Peyer's patch (tissue), 4 donors: ENCODE data around the gene MKRN2OS. TPM values are rescaled to one million over a fixed set of nuclear protein-coding genes. Genes with fewer than 3 reads are reported as not detected.

ENCODE experiments used
- DNase-seq, 3 donors: peaks; one replicate each; pipeline ENCODE4 v3.0.0-alpha.2; 2017 to 2019
- H3K27ac ChIP-seq, 4 donors: fragments of 200-600 bp; sonication (generic); one replicate each; pipeline ENCODE4 v1.5.1; 2016 to 2019
- H3K27me3 ChIP-seq, 2 donors: fragments of 200-600 bp; sonication (generic); one replicate each; pipeline ENCODE4 v1.5.1; 2019
- H3K36me3 ChIP-seq, 3 donors: fragments of 200-600 bp; sonication (generic); one replicate each; pipeline ENCODE4 v1.5.1; 2016 to 2019
- H3K4me1 ChIP-seq, 4 donors: fragments of 200-600 bp; sonication (generic); one replicate each; pipeline ENCODE4 v1.5.1; 2016 to 2019
- H3K4me3 ChIP-seq, 4 donors: fragments of 200-600 bp; sonication (generic); 1 replicate in 3 of 4; 2 replicates in 1 of 4; pipeline ENCODE4 v1.5.1; 2016 to 2019; ENCODE audit warnings: mild to moderate bottlenecking in 1 of 4
- H3K9me3 ChIP-seq, 4 donors: fragments of 200-600 bp; sonication (generic); one replicate each; pipeline ENCODE4 v1.5.1; 2016 to 2019; ENCODE audit warnings: mild to moderate bottlenecking in 1 of 4
- POLR2A ChIP-seq, 2 donors: fragments of 450-650 bp; IDR thresholded peaks; one replicate each; pipeline ENCODE4 v1.5.1; 2017; ENCODE audit warnings: antibody characterized with exemption in 2 of 2, mild to moderate bottlenecking in 2 of 2, moderate library complexity in 2 of 2
- total RNA-seq, 4 donors: library from RNA; depleted of rRNA; stranded (reverse); fragments of >200 nt; gene quantifications; one replicate each; pipeline ENCODE4 v1.1.0, GENCODE V29; 2016
- TF ChIP-seq, protein P1 (sequence below), 6 experiments: fragments of 450-650 bp in 4 of 6; fragments of 200-600 bp in 2 of 6; sonication (generic) in 1 of 6; IDR thresholded peaks; one replicate each; pipeline ENCODE4 v1.5.1; 2017 to 2019; ENCODE audit warnings: antibody characterized with exemption in 6 of 6, mild to moderate bottlenecking in 3 of 6, moderate library complexity in 1 of 6

Gene MKRN2OS
- total RNA-seq, 4 donors from 2014 or later, result 6.6 to 17.2 (median 9.6) TPM

DNA sequence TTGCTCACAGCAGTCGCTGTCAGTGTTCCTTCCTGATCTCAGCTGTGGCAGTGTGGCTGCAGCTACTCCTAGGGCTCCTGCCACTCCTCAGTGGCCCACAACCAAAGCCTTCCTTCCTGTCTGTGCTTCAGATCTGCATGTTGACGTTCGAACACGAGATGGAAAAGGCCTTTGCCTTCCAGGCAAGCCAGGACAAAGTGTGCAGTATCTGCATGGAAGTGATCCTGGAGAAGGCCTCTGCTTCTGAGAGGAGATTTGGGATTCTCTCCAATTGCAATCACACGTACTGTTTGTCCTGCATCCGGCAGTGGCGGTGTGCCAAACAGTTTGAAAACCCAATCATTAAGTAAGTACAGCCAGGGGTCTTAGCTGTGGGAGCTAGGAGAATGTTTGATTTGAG is 29.4 kb upstream of the MKRN2OS start:
- H3K4me3 ChIP-seq, result no peak overlapping the region
- H3K27me3 ChIP-seq, result no peaks in the 10 kb centered on the region
- TF ChIP-seq POLR2A (IDR thresholded peaks at IDR 0.05), result no peak
- TF ChIP-seq, protein P1, sequence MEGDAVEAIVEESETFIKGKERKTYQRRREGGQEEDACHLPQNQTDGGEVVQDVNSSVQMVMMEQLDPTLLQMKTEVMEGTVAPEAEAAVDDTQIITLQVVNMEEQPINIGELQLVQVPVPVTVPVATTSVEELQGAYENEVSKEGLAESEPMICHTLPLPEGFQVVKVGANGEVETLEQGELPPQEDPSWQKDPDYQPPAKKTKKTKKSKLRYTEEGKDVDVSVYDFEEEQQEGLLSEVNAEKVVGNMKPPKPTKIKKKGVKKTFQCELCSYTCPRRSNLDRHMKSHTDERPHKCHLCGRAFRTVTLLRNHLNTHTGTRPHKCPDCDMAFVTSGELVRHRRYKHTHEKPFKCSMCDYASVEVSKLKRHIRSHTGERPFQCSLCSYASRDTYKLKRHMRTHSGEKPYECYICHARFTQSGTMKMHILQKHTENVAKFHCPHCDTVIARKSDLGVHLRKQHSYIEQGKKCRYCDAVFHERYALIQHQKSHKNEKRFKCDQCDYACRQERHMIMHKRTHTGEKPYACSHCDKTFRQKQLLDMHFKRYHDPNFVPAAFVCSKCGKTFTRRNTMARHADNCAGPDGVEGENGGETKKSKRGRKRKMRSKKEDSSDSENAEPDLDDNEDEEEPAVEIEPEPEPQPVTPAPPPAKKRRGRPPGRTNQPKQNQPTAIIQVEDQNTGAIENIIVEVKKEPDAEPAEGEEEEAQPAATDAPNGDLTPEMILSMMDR (IDR thresholded peaks at IDR 0.05), result no peak
- no peak for DNase-seq
- peaks cover 0 to 93% (median 0%) of the 10 kb centered on the region in 3 donors for H3K36me3 ChIP-seq
- no peaks in the 10 kb centered on the region for H3K9me3 ChIP-seq
- no peak overlapping the region for H3K27ac ChIP-seq
- no peaks in the 10 kb centered on the region for H3K4me1 ChIP-seq

DNA sequence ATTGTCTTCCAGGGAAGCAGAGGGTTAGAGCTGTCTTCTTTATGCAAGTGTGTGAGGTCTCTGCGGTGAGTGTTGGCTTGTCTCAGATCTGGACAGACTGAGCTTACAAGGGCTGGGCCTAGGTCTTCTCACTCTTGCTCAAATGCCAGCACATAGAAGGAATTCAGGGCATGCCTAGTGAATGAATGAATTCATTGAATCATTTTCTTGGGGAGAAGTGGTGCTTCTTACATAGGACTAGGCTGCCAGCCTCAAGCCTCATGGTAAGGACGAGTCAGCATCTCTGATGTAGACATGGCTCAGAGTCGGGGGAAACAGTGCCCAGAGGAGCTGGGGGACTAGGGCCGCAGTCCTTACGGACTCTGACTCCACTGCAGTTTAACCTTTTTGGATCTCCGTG is 28.8 kb upstream of the MKRN2OS start:
- no peak overlapping the region for H3K27ac ChIP-seq
- H3K9me3 ChIP-seq, result no peaks in the 10 kb centered on the region
- H3K27me3 ChIP-seq, result no peaks in the 10 kb centered on the region
- DNase-seq, result no peak
- no peak overlapping the region for H3K4me3 ChIP-seq
- no peaks in the 10 kb centered on the region for H3K4me1 ChIP-seq
- H3K36me3 ChIP-seq, result peaks cover 0 to 93% (median 0%) of the 10 kb centered on the region in 3 donors
- TF ChIP-seq, protein P1 (IDR thresholded peaks at IDR 0.05), result no peak
- TF ChIP-seq POLR2A (IDR thresholded peaks at IDR 0.05), result no peak

DNA sequence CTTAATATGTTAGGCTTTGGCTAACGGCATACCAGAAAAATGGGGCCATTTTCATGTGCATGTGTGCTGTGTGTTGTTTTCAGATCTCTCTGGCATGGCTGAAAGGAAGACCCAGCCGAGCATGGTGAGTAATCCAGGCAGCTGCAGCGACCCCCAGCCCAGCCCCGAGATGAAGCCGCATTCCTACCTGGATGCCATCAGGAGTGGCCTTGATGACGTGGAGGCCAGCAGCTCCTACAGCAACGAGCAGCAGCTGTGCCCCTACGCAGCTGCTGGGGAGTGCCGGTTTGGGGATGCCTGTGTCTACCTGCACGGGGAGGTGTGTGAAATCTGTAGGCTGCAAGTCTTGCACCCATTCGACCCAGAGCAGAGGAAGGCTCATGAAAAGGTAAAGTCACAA is 26.7 kb upstream of the MKRN2OS start:
- Histone ChIP-seq H3K27ac (no peak overlapping the region), H3K9me3 (no peaks in the 10 kb centered on the region), H3K4me3 (no peak overlapping the region), H3K36me3 (peaks cover 0 to 77% (median 0%) of the 10 kb centered on the region in 3 donors), H3K27me3 (no peaks in the 10 kb centered on the region), H3K4me1 (no peaks in the 10 kb centered on the region)
- TF ChIP-seq, protein P1 (IDR thresholded peaks at IDR 0.05), result no peak
- TF ChIP-seq POLR2A (IDR thresholded peaks at IDR 0.05), result no peak
- DNase-seq, result no peak

DNA sequence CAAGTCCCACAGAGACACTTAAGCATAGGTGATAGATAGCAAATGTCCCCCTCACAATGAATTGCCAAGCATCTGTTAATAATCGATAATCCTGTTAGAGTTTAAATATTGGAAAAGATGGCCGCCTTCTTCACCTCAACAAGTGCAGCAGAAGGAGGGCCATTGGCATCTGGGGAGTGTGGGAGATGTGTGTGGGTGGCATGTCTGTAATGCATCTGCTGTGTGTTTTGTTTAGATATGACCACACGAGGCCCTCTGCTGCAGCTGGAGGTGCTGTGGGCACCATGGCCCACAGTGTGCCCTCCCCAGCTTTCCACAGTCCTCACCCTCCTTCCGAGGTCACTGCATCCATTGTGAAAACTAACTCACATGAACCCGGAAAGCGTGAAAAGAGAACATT is 24.5 kb upstream of the MKRN2OS start:
- Histone ChIP-seq H3K4me1 (no peaks in the 10 kb centered on the region), H3K4me3 (no peak overlapping the region), H3K9me3 (peaks cover 0 to 9% (median 0%) of the 10 kb centered on the region in 4 donors), H3K36me3 (peaks cover 0 to 58% (median 0%) of the 10 kb centered on the region in 3 donors), H3K27me3 (no peaks in the 10 kb centered on the region), H3K27ac (no peak overlapping the region)
- DNase-seq, result no peak
- TF ChIP-seq, protein P1 (IDR thresholded peaks at IDR 0.05), result no peak
- no peak for TF ChIP-seq POLR2A (IDR thresholded peaks at IDR 0.05)

DNA sequence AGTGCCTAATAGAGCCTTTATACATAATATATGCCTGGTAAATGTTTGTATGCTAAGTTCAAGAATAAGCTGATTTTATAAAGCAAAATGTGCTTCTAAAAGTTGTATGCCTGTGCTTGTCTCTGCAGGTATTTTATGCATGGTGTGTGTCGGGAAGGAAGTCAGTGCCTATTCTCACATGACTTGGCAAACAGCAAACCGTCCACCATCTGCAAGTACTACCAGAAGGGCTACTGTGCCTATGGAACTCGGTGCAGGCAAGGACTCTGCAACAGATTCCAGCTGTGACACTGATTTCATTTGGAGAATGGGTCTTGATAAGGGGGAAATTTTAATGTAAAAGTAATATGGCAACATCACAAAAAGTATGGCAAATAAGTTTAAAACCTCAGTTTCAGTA is 23.4 kb upstream of the MKRN2OS start:
- DNase-seq, result no peak
- TF ChIP-seq POLR2A (IDR thresholded peaks at IDR 0.05), result no peak
- TF ChIP-seq, protein P1 (IDR thresholded peaks at IDR 0.05), result no peak
- Histone ChIP-seq H3K36me3 (peaks cover 0 to 48% (median 0%) of the 10 kb centered on the region in 3 donors), H3K27me3 (no peaks in the 10 kb centered on the region), H3K27ac (no peak overlapping the region), H3K9me3 (peaks cover 0 to 9% (median 0%) of the 10 kb centered on the region in 4 donors), H3K4me3 (no peak overlapping the region), H3K4me1 (no peaks in the 10 kb centered on the region)

DNA sequence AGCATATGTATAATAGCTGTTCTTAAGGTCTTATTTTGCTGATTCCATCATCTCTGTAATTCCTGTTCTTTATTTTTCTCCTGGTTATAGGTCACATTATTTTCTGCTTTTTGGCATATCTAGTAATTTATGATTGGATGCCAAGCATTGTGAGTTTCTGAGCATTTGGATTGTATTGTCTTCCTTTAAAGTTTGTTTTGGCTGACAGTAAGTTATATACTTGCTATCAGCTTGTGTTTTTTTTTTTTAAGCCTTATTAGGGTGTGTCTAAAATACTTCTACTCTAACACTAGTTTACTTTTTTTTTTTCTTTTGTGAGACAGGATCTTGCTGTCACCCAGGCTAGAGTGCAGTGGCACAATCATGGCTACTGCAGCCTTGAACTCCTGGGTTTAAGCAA is 21.7 kb upstream of the MKRN2OS start:
- peaks cover 0 to 31% (median 0%) of the 10 kb centered on the region in 3 donors for H3K36me3 ChIP-seq
- peaks cover 0 to 9% (median 0%) of the 10 kb centered on the region in 4 donors for H3K9me3 ChIP-seq
- no peaks in the 10 kb centered on the region for H3K27me3 ChIP-seq
- no peak overlapping the region for H3K27ac ChIP-seq
- H3K4me3 ChIP-seq, result no peak overlapping the region
- H3K4me1 ChIP-seq, result peaks cover 0 to 3% (median 0%) of the 10 kb centered on the region in 4 donors
- TF ChIP-seq POLR2A (IDR thresholded peaks at IDR 0.05), result no peak
- TF ChIP-seq, protein P1 (IDR thresholded peaks at IDR 0.05), result no peak
- DNase-seq, result no peak
